Gastrocnemius medialis (tissue), 4 donors: Measurements from ENCODE around the gene FMO3. TPM values are rescaled to one million over a fixed set of nuclear protein-coding genes. Genes with fewer than 3 reads are reported as not detected.

Experiments used
- ATAC-seq, 2 donors: fragments of 150-250 bp; one replicate each; pipeline ENCODE4 v1.9.1; 2016
- DNase-seq, 2 donors: peaks; one replicate each; pipeline ENCODE4 v3.0.0-alpha.2; 2019
- H3K27ac ChIP-seq, 4 donors: fragments of 200-600 bp; sonication (generic); 1 replicate in 1 of 4; 2 replicates in 3 of 4; pipeline ENCODE4 v1.5.1; 2016 to 2018; ENCODE audit warnings: mild to moderate bottlenecking in 2 of 4, moderate library complexity in 1 of 4
- H3K27me3 ChIP-seq, 3 donors: fragments of 200-600 bp; sonication (generic) in 2 of 3; 1 replicate in 1 of 3; 2 replicates in 2 of 3; pipeline versions ENCODE4 v1.5.1 to v1.6.0; 2016 to 2019; ENCODE audit warnings: mild to moderate bottlenecking in 1 of 3, moderate library complexity in 1 of 3
- H3K36me3 ChIP-seq, 2 donors: fragments of 200-600 bp; sonication (generic) in 1 of 2; one replicate each; pipeline ENCODE4 v1.5.1; 2017 to 2018
- H3K4me1 ChIP-seq, 2 donors: fragments of 200-600 bp; sonication (generic) in 1 of 2; one replicate each; pipeline ENCODE4 v1.5.1; 2016 to 2017; ENCODE audit warnings: mild to moderate bottlenecking in 2 of 2
- H3K4me3 ChIP-seq, 4 donors: fragments of 200-600 bp; sonication (generic) in 3 of 4; 1 replicate in 1 of 4; 2 replicates in 3 of 4; pipeline ENCODE4 v1.5.1; 2016 to 2019; ENCODE audit warnings: mild to moderate bottlenecking in 2 of 4
- H3K9me3 ChIP-seq, 3 donors: fragments of 200-600 bp; sonication (generic) in 2 of 3; 1 replicate in 1 of 3; 2 replicates in 2 of 3; pipeline ENCODE4 v1.5.1; 2016 to 2019
- POLR2A ChIP-seq, 2 donors: fragments of 450-650 bp; IDR thresholded peaks; one replicate each; pipeline ENCODE4 v1.6.1; 2017; ENCODE audit warnings: antibody characterized with exemption in 2 of 2, mild to moderate bottlenecking in 2 of 2, moderate library complexity in 2 of 2
- in situ Hi-C, 4 donors: fragments of 200-750 bp; cut with MboI; loops; one replicate each; pipeline versions ENCODE4 v1.15.0 to v1.8.0; 2017; ENCODE audit warnings: low sequenced_read_pairs in 4 of 4
- intact Hi-C: fragments of 100-400 bp; cut with DNase I; formaldehyde crosslinking; loops from one replicate; pipeline ENCODE4 v1.15.1; 2023; ENCODE audit warnings: low total_unique reads
- total RNA-seq, 4 donors: library from RNA; depleted of rRNA; stranded (reverse); fragments of >200 nt; gene quantifications; one replicate each; pipeline versions ENCODE4 v1.1.0 to v1.2.3, GENCODE V29; 2016
- TF ChIP-seq, protein P1 (sequence below), 5 experiments: fragments of 450-650 bp in 3 of 5; fragments of 200-600 bp in 2 of 5; sonication (generic) in 2 of 5; IDR thresholded peaks in 4 of 5; conservative IDR thresholded peaks in 1 of 5; 1 replicate in 4 of 5; 2 replicates in 1 of 5; pipeline ENCODE4 v1.5.1; 2016 to 2019; ENCODE audit warnings: antibody characterized with exemption in 5 of 5, mild to moderate bottlenecking in 3 of 5, moderate library complexity in 3 of 5

The FMO3 gene
- total RNA-seq, 4 donors from 2014 or later: 2.1 to 3.3 (median 2.6) TPM

DNA sequence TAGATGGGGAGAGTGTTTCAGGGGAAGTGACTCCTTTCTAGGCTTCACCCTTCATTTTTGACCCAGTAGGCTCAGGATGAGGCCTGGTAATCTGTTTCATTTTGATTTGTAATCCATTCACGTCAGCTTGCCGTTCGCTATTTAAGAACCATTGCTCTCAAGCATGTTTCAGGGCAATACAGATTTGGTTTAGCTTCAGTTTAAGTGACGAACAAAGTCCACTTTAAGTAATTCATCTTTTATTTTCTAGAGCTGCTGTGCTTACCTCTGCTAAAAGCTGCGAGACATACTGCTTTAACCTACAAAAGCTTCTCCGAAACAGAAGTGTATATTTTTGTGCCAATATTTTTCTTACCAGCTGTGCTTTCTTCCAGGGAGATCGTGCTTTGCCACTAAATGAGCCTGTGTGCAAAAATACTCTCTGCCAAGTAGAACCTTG is 8.9 kb upstream of the FMO3 start:
- Histone ChIP-seq H3K4me3 (no peak overlapping the region), H3K9me3 (no peaks in the 10 kb centered on the region), H3K27me3 (no peaks in the 10 kb centered on the region), H3K4me1 (peaks cover 0 to 4% of the 10 kb centered on the region in 2 donors), H3K27ac (peak overlapping the region; percentile 13 to 52 (median 49)), H3K36me3 (no peaks in the 10 kb centered on the region)
- intact Hi-C loops (loop anchor here (1.0 kb wide), 1 partner anchor 232 kb away; no protein-coding TSS in a partner anchor), in situ Hi-C loops (loop anchor here in 3 of 4 donors (10.0 to 25.0 kb wide), 4 partner anchors 106 to 156 kb away; partner anchors contain the start of genes FMO1 (in 1 of the 3) and FMO2 (in 1 of the 3))
- DNase-seq (no peak), ATAC-seq (no peak)
- TF ChIP-seq POLR2A (IDR thresholded peaks at IDR 0.05): no peak
- TF ChIP-seq, protein P1, sequence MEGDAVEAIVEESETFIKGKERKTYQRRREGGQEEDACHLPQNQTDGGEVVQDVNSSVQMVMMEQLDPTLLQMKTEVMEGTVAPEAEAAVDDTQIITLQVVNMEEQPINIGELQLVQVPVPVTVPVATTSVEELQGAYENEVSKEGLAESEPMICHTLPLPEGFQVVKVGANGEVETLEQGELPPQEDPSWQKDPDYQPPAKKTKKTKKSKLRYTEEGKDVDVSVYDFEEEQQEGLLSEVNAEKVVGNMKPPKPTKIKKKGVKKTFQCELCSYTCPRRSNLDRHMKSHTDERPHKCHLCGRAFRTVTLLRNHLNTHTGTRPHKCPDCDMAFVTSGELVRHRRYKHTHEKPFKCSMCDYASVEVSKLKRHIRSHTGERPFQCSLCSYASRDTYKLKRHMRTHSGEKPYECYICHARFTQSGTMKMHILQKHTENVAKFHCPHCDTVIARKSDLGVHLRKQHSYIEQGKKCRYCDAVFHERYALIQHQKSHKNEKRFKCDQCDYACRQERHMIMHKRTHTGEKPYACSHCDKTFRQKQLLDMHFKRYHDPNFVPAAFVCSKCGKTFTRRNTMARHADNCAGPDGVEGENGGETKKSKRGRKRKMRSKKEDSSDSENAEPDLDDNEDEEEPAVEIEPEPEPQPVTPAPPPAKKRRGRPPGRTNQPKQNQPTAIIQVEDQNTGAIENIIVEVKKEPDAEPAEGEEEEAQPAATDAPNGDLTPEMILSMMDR (IDR thresholded peaks at IDR 0.05 in 4 of 5, conservative IDR thresholded peaks at IDR 0.05 in 1 of 5): no peak

DNA sequence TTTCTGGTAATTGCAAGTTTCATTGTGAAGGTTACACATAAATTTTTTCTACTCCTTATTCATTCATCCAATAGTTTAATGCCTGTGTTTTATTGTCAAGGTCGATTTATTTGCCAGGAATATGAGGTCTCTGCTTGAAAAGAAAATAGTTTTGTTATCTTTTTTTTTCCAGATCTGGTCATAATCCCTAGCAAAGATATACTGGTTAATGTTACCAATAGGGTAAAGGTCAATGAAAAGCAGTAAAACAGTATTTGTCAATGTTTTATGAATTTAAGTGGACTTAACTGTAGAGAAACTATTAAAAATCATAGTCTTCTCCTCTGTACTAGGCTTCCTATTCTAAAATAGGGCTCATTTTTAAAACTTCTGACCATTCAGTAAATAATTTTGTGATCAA is 8.1 kb upstream of the FMO3 start:
- in situ Hi-C loops: loop anchor here in 3 of 4 donors (10.0 to 25.0 kb wide), 4 partner anchors 105 to 155 kb away; partner anchors contain the start of genes FMO1 (in 1 of the 3) and FMO2 (in 1 of the 3)
- Histone ChIP-seq H3K27ac (no peak overlapping the region), H3K4me1 (peaks cover 0 to 4% of the 10 kb centered on the region in 2 donors), H3K27me3 (no peaks in the 10 kb centered on the region), H3K9me3 (no peaks in the 10 kb centered on the region), H3K36me3 (no peaks in the 10 kb centered on the region), H3K4me3 (no peak overlapping the region)
- ATAC-seq (no peak), DNase-seq (no peak)
- intact Hi-C loops: no loop called here
- TF ChIP-seq, protein P1 (IDR thresholded peaks at IDR 0.05 in 4 of 5, conservative IDR thresholded peaks at IDR 0.05 in 1 of 5): no peak
- TF ChIP-seq POLR2A (IDR thresholded peaks at IDR 0.05): no peak

DNA sequence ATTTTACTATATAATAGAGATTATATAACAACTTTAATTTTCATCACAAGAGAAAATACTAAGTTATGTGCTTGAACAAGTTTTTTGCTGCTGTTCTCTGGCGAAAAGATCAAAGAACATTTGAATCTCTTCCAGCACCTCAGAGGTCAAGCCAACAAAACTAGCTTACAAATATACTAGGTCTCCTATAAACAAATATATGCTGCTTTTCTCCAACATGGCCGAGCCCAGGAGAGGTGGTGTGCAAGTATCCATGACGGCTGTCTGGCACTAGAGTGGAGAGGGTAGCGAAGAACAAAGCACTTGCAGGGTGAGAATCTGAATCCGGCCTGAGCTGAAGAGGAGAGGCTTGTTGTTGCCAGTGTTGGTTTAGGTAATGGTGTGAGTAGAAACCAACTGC is 7.5 kb upstream of the FMO3 start:
- in situ Hi-C loops: loop anchor here in 3 of 4 donors (10.0 to 25.0 kb wide), 4 partner anchors 104 to 154 kb away; partner anchors contain the start of genes FMO1 (in 1 of the 3) and FMO2 (in 1 of the 3)
- intact Hi-C loops: no loop called here
- no peaks in the 10 kb centered on the region for H3K9me3 ChIP-seq
- no peak overlapping the region for H3K27ac ChIP-seq
- ATAC-seq (no peak), DNase-seq (no peak)
- no peak overlapping the region for H3K4me3 ChIP-seq
- no peaks in the 10 kb centered on the region for H3K27me3 ChIP-seq
- H3K4me1 ChIP-seq: peaks cover 0 to 4% of the 10 kb centered on the region in 2 donors
- no peaks in the 10 kb centered on the region for H3K36me3 ChIP-seq
- TF ChIP-seq POLR2A (IDR thresholded peaks at IDR 0.05): no peak
- TF ChIP-seq, protein P1 (IDR thresholded peaks at IDR 0.05 in 4 of 5, conservative IDR thresholded peaks at IDR 0.05 in 1 of 5): no peak

DNA sequence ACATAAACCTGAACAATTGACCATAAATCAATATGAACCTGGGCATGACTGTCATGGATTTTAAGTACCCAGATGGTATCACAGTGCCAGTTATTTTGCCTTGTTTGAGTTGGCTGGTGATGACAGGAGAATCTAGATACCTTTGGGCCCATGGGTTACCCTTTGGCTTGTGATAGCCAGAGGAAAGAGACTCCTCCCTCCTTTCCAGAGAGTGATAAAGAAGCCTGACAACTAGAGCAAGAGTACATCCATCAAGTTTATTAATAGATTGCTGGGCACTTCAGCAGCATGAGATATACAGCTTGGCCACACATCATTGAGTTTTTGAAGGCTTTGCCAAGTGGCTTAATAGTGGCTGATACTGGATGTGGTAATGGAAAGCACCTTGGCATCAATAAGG is 6.6 kb upstream of the FMO3 start:
- Histone ChIP-seq H3K4me1 (peaks cover 0 to 4% of the 10 kb centered on the region in 2 donors), H3K9me3 (no peaks in the 10 kb centered on the region), H3K27ac (no peak overlapping the region), H3K36me3 (no peaks in the 10 kb centered on the region), H3K27me3 (no peaks in the 10 kb centered on the region), H3K4me3 (no peak overlapping the region)
- ATAC-seq (no peak), DNase-seq (no peak)
- no peak for TF ChIP-seq POLR2A (IDR thresholded peaks at IDR 0.05)
- TF ChIP-seq, protein P1 (IDR thresholded peaks at IDR 0.05 in 4 of 5, conservative IDR thresholded peaks at IDR 0.05 in 1 of 5): no peak
- intact Hi-C loops: no loop called here
- in situ Hi-C loops: loop anchor here in 3 of 4 donors (10.0 to 25.0 kb wide), 4 partner anchors 103 to 153 kb away; partner anchors contain the start of genes FMO1 (in 1 of the 3) and FMO2 (in 1 of the 3)
